HG03520 (cell line): ENCODE measurements around the gene GRM7.

Experiments
- ATAC-seq: cut with Tn5 transposase; IDR thresholded peaks from one replicate; pipeline ENCODE4 v1.9.1; 2021; ENCODE audit warnings: mild to moderate bottlenecking, moderate library complexity; ENCODE audit not compliant: unreplicated experiment

Gene GRM7

GRCh38 chr3:7565574-7565973 is 704.7 kb downstream of the GRM7 start:
- no peak for ATAC-seq

- ATAC-seq = no peak
Measured at GRCh38 chr3:7567160-7567559, 706.2 kb downstream of the GRM7 start.

- ATAC-seq = no peak
Measured at GRCh38 chr3:7568526-7569184, 707.7 kb downstream of the GRM7 start.

- ATAC-seq = no peak
Measured at GRCh38 chr3:7573330-7573729, 712.4 kb downstream of the GRM7 start.

GRCh38 chr3:7574435-7574834 is 713.5 kb downstream of the GRM7 start:
- ATAC-seq = no peak

- ATAC-seq = no peak
Measured at GRCh38 chr3:7576071-7576470, 715.2 kb downstream of the GRM7 start.

- ATAC-seq = no peak
Measured at GRCh38 chr3:7576506-7576905, 715.6 kb downstream of the GRM7 start.

- ATAC-seq = no peak
Measured at GRCh38 chr3:7577513-7577912, 716.6 kb downstream of the GRM7 start.

GRCh38 chr3:7581831-7582230 is 720.9 kb downstream of the GRM7 start:
- ATAC-seq = no peak

GRCh38 chr3:7585052-7585451 is 724.1 kb downstream of the GRM7 start:
- no peak for ATAC-seq

- no peak for ATAC-seq
Measured at GRCh38 chr3:7588236-7588635, 727.3 kb downstream of the GRM7 start.

GRCh38 chr3:7589526-7589925 is 728.6 kb downstream of the GRM7 start:
- ATAC-seq = no peak

- no peak for ATAC-seq
Measured at GRCh38 chr3:7602297-7602696, 741.4 kb downstream of the GRM7 start.

GRCh38 chr3:7607083-7607482 is 746.2 kb downstream of the GRM7 start:
- ATAC-seq = no peak

GRCh38 chr3:7607676-7608075 is 746.8 kb downstream of the GRM7 start:
- no peak for ATAC-seq

GRCh38 chr3:7610634-7611033 is 749.7 kb downstream of the GRM7 start:
- ATAC-seq = no peak

GRCh38 chr3:7615043-7615442 is 754.1 kb downstream of the GRM7 start:
- ATAC-seq = no peak

- no peak for ATAC-seq
Measured at GRCh38 chr3:7618606-7619005, 757.7 kb downstream of the GRM7 start.

- ATAC-seq = no peak
Measured at GRCh38 chr3:7620401-7620800, 759.5 kb downstream of the GRM7 start.

- ATAC-seq = no peak
Measured at GRCh38 chr3:7621046-7621630, 760.2 kb downstream of the GRM7 start.

GRCh38 chr3:7621651-7622050 is 760.7 kb downstream of the GRM7 start:
- no peak for ATAC-seq

- no peak for ATAC-seq
Measured at GRCh38 chr3:7625021-7625420, 764.1 kb downstream of the GRM7 start.

- no peak for ATAC-seq
Measured at GRCh38 chr3:7630351-7630911, 769.5 kb downstream of the GRM7 start.
